D721Med (cell line): ENCODE results near the gene SDR42E2.
"Not testable (repeated sequence)": the region's sequence is repeated elsewhere in the genome, so short reads cannot be mapped to it uniquely, and the experiment has no call there.

Experiments
- DNase-seq: peaks from one replicate; pipeline ENCODE4 v3.0.0; 2011; ENCODE audit warnings: low spot score; ENCODE audit not compliant: insufficient read length
- FAIRE-seq: peaks from 2 replicates; lab custom pipeline; 2011; peaks lifted over from hg19 to GRCh38; lab: Jason Lieb, UNC
- TF ChIP-seq, protein P1 (sequence below): IDR thresholded peaks from 2 replicates; pipeline ENCODE4 v1.5.1; 2012; ENCODE audit warnings: mild to moderate bottlenecking, control low read depth; ENCODE audit not compliant: insufficient read depth; ENCODE audit errors: missing control alignments

SDR42E2 gene

GRCh38 chr16:22161401-22161800 lies 905 bp upstream of the SDR42E2 start:
- TF ChIP-seq, protein P1, sequence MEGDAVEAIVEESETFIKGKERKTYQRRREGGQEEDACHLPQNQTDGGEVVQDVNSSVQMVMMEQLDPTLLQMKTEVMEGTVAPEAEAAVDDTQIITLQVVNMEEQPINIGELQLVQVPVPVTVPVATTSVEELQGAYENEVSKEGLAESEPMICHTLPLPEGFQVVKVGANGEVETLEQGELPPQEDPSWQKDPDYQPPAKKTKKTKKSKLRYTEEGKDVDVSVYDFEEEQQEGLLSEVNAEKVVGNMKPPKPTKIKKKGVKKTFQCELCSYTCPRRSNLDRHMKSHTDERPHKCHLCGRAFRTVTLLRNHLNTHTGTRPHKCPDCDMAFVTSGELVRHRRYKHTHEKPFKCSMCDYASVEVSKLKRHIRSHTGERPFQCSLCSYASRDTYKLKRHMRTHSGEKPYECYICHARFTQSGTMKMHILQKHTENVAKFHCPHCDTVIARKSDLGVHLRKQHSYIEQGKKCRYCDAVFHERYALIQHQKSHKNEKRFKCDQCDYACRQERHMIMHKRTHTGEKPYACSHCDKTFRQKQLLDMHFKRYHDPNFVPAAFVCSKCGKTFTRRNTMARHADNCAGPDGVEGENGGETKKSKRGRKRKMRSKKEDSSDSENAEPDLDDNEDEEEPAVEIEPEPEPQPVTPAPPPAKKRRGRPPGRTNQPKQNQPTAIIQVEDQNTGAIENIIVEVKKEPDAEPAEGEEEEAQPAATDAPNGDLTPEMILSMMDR, result no peak
- FAIRE-seq (no peak), DNase-seq (no peak)

DNA sequence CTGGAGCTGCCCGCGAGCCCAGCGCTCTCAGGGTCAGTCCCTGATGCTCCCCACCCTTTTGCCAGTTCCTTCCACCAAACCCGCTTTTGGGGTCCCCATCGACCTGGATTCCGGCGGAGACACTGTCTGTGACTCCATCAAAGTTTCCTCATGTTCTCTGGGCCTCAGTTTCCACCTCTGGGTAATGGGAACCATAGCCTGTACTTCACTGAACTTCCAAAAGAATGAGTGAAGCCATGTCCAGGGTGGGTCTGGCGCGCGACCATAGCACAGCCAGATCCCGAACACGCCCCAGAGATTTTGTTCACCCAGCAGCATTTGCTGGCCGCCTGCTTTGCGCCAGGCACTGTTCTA lies 327 bp downstream of the SDR42E2 start:
- DNase-seq, result no peak
- no peak for FAIRE-seq
- TF ChIP-seq, protein P1, result no peak

DNA sequence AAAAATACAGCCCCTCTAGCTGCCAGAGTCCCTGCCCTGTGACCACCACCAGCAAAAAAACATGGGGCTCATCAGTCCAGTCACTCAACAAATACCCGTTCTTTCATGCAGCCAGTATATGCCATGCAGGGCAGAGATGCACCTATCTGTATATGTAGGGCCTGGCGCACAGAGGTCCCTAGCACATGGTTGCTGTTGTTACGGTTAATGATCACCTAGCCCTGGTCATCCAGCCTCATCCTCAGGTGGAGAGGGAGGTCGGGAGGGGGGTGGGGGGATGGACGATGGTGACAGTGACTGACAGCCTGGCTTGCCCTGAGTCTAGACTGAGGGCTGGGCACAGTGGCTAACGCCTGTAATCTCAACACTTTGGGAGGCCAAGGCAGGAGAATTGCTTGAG lies 1.5 kb downstream of the SDR42E2 start:
- no peak for FAIRE-seq
- DNase-seq, result no peak
- TF ChIP-seq, protein P1, result no peak

- FAIRE-seq (no peak), DNase-seq (no peak)
- TF ChIP-seq, protein P1, result no peak
Observed at GRCh38 chr16:22164482-22164881, 2.2 kb downstream of the SDR42E2 start.

- TF ChIP-seq, protein P1, result no peak
- FAIRE-seq, result no peak
- no peak for DNase-seq
Observed at GRCh38 chr16:22165508-22166285, 3.4 kb downstream of the SDR42E2 start.

GRCh38 chr16:22171953-22172352 lies 9.6 kb downstream of the SDR42E2 start:
- TF ChIP-seq, protein P1, result no peak
- FAIRE-seq (no peak), DNase-seq (no peak)

- not testable (repeated sequence) for DNase-seq, FAIRE-seq
Observed at GRCh38 chr16:22172642-22173041, 10.3 kb downstream of the SDR42E2 start.

GRCh38 chr16:22174642-22175041 lies 12.3 kb downstream of the SDR42E2 start:
- no peak for FAIRE-seq
- no peak for DNase-seq
- TF ChIP-seq, protein P1, result no peak
